Large intestine (tissue), 3 donors: Measurements from ENCODE around the gene XRCC1. TPM values are rescaled to one million over a fixed set of nuclear protein-coding genes. Genes with fewer than 3 reads are reported as not detected.
"Not testable (repeated sequence)": the region's sequence is repeated elsewhere in the genome, so short reads cannot be mapped to it uniquely, and the experiment has no call there.

ENCODE experiments used
- DNase-seq, 2 donors: peaks; one replicate each; pipeline versions ENCODE4 v3.0.0 to v3.0.0-alpha.2; 2013
- H3K27ac ChIP-seq: one replicate; pipeline ENCODE4 v1.5.1; 2013; ENCODE audit warnings: low read length
- H3K27me3 ChIP-seq: 2 replicates; pipeline ENCODE4 v1.6.1; 2013; ENCODE audit warnings: low read length; ENCODE audit not compliant: control insufficient read depth, insufficient read depth
- H3K36me3 ChIP-seq: 2 replicates; pipeline ENCODE4 v1.6.1; 2013; ENCODE audit warnings: low read length; ENCODE audit not compliant: control insufficient read depth, insufficient read depth
- H3K4me1 ChIP-seq: one replicate; pipeline ENCODE4 v1.6.1; 2013; ENCODE audit warnings: low read length; ENCODE audit not compliant: control insufficient read depth, insufficient read depth
- H3K4me3 ChIP-seq: one replicate; pipeline ENCODE4 v1.5.1; 2013; ENCODE audit warnings: low read length
- H3K9me3 ChIP-seq: one replicate; pipeline ENCODE4 v1.6.1; 2013; ENCODE audit warnings: mild to moderate bottlenecking, low read depth, low read length, moderate library complexity; ENCODE audit not compliant: control insufficient read depth
- WGBS: methylation state at CpG from one replicate; pipeline ENCODE4 v1.1.5; 2013; ENCODE audit warnings: low lambda C conversion rate; ENCODE audit not compliant: insufficient coverage; 5-methylcytosine and 5-hydroxymethylcytosine counted together
- polyA plus RNA-seq: library from polyadenylated mRNA; unstranded; fragments of 120-200 nt; gene quantifications from one replicate; pipeline ENCODE4 v1.2.1, GENCODE V29; 2013

The XRCC1 gene
- polyA plus RNA-seq, 1 donor = 47.4 TPM

- no peaks in the 10 kb centered on the region for H3K9me3 ChIP-seq
- H3K27me3 ChIP-seq = no peaks in the 10 kb centered on the region
- peaks cover 2% of the 10 kb centered on the region for H3K36me3 ChIP-seq
- peak; percentile 65 to 79 for DNase-seq
- peaks cover 1% of the 10 kb centered on the region for H3K4me1 ChIP-seq
- no peak overlapping the region for H3K4me3 ChIP-seq
- no CpG with 5 or more reads among the region's 10 CpGs for WGBS
- H3K27ac ChIP-seq = no peak overlapping the region
Measured at GRCh38 chr19:43519436-43520088, 55.8 kb downstream of the XRCC1 start.

- Histone ChIP-seq H3K4me3 (no peak overlapping the region), H3K36me3 (peaks cover 2% of the 10 kb centered on the region), H3K4me1 (no peaks in the 10 kb centered on the region), H3K27ac (no peak overlapping the region), H3K9me3 (no peaks in the 10 kb centered on the region), H3K27me3 (no peaks in the 10 kb centered on the region)
- WGBS = no CpG with 5 or more reads among the region's 4 CpGs
- DNase-seq = no peak
Measured at GRCh38 chr19:43518051-43518450, 57.3 kb downstream of the XRCC1 start.

- H3K27me3 ChIP-seq, H3K4me3 ChIP-seq, H3K9me3 ChIP-seq, H3K27ac ChIP-seq, DNase-seq: not testable (repeated sequence)
- peaks cover 13% of the 10 kb centered on the region for H3K4me1 ChIP-seq
- H3K36me3 ChIP-seq = peaks cover 29% of the 10 kb centered on the region
Measured at GRCh38 chr19:43512399-43512798, 62.9 kb downstream of the XRCC1 start.

- Histone ChIP-seq H3K9me3 (no peaks in the 10 kb centered on the region), H3K27ac (no peak overlapping the region), H3K4me3 (no peak overlapping the region), H3K4me1 (peaks cover 13% of the 10 kb centered on the region), H3K27me3 (no peaks in the 10 kb centered on the region), H3K36me3 (peaks cover 31% of the 10 kb centered on the region)
- no peak for DNase-seq
- no CpG with 5 or more reads among the region's 5 CpGs for WGBS
Measured at GRCh38 chr19:43511324-43511723, 64.0 kb downstream of the XRCC1 start.

- no peak overlapping the region for H3K4me3 ChIP-seq
- H3K9me3 ChIP-seq = no peaks in the 10 kb centered on the region
- H3K27ac ChIP-seq = no peak overlapping the region
- WGBS = 100% methylated on average over 1 of the region's 9 CpGs
- H3K36me3 ChIP-seq = peaks cover 34% of the 10 kb centered on the region
- H3K27me3 ChIP-seq = no peaks in the 10 kb centered on the region
- H3K4me1 ChIP-seq = peaks cover 13% of the 10 kb centered on the region
- DNase-seq = no peak
Measured at GRCh38 chr19:43510713-43511112, 64.6 kb downstream of the XRCC1 start.

GRCh38 chr19:43507880-43508279, 67.4 kb downstream of the XRCC1 start:
- Histone ChIP-seq H3K4me1 (peaks cover 19% of the 10 kb centered on the region), H3K27ac (peak overlapping the region; percentile 53), H3K4me3 (peak overlapping the region; percentile 32), H3K27me3 (no peaks in the 10 kb centered on the region), H3K9me3 (no peaks in the 10 kb centered on the region), H3K36me3 (peaks cover 34% of the 10 kb centered on the region)
- DNase-seq = peak; percentile 58 to 72
- WGBS = no CpG with 5 or more reads among the region's 2 CpGs

GRCh38 chr19:43506629-43507028, 68.7 kb downstream of the XRCC1 start:
- Histone ChIP-seq H3K36me3 (peaks cover 38% of the 10 kb centered on the region), H3K27ac (no peak overlapping the region), H3K9me3 (no peaks in the 10 kb centered on the region), H3K4me1 (peaks cover 21% of the 10 kb centered on the region), H3K4me3 (no peak overlapping the region), H3K27me3 (no peaks in the 10 kb centered on the region)
- DNase-seq = no peak
- WGBS = no CpG with 5 or more reads among the region's 5 CpGs

- Histone ChIP-seq H3K36me3 (peaks cover 37% of the 10 kb centered on the region), H3K27ac (no peak overlapping the region), H3K4me1 (peaks cover 21% of the 10 kb centered on the region), H3K9me3 (no peaks in the 10 kb centered on the region), H3K27me3 (no peaks in the 10 kb centered on the region), H3K4me3 (no peak overlapping the region)
- no CpG with 5 or more reads among the region's 5 CpGs for WGBS
- no peak for DNase-seq
Measured at GRCh38 chr19:43505941-43506340, 69.4 kb downstream of the XRCC1 start.

GRCh38 chr19:43505186-43505456, 70.2 kb downstream of the XRCC1 start:
- Histone ChIP-seq H3K4me1 (peaks cover 21% of the 10 kb centered on the region), H3K36me3 (peaks cover 29% of the 10 kb centered on the region), H3K27ac (peak overlapping the region; percentile 94), H3K27me3 (no peaks in the 10 kb centered on the region), H3K4me3 (peak overlapping the region; percentile 90), H3K9me3 (no peaks in the 10 kb centered on the region)
- WGBS = no CpG with 5 or more reads among the region's 3 CpGs
- no peak for DNase-seq

- no CpG with 5 or more reads among the region's 42 CpGs for WGBS
- DNase-seq = peak; percentile 68 to 78
- H3K9me3 ChIP-seq = no peaks in the 10 kb centered on the region
Measured at GRCh38 chr19:43504426-43505185, 70.7 kb downstream of the XRCC1 start, which contains the start of gene PHLDB3. Gene PHLDB3, minus strand, starts transcription at chr19:43504746. Its CDS starts 628 bp downstream, at chr19:43504118.

More at GRCh38 chr19:43504426-43505185, 70.7 kb downstream of the XRCC1 start, which contains the start of gene PHLDB3:
- Histone ChIP-seq H3K27me3 (no peaks in the 10 kb centered on the region), H3K36me3 (peaks cover 24% of the 10 kb centered on the region), H3K4me1 (peaks cover 21% of the 10 kb centered on the region), H3K27ac (peak within 1 kb of the TSS; percentile 96), H3K4me3 (peak within 1 kb of the TSS; percentile 90)
